ENCODE measurements around the gene EBPL. TPM values are rescaled to one million over a fixed set of nuclear protein-coding genes. Genes with fewer than 3 reads are reported as not detected.

EBPL gene
- total RNA-seq, 1 donor from 2014 or later, result 56.5 TPM

DNA sequence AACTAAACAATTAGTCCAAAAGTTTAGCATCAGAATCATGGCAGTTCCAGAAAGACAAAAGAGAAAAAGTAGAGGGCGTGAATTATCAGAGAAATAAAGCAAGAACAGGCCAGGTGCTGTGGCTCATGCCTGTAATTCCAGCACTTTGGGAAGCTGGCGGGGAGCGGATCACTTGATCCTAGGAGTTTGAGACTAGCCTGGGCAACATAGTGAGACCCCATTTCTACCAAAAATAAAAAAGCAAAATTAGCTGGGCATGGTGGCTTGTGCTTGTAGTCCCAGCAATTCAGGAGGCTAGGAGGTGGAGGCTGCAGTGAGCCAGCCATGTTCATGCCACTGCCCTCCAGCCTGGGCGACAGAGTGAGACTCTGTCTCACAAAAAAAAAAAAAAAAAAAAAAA, 44.6 kb downstream of the EBPL start:
- no peaks in the 10 kb centered on the region for H3K4me1 Mint-ChIP-seq (ENCODE audit: unreplicated experiment)
- no peak overlapping the region for H3K4me3 Mint-ChIP-seq
- no peaks in the 10 kb centered on the region for H3K27me3 Mint-ChIP-seq
- no peaks in the 10 kb centered on the region for H3K9me3 Mint-ChIP-seq
- TF ChIP-seq, protein P1, sequence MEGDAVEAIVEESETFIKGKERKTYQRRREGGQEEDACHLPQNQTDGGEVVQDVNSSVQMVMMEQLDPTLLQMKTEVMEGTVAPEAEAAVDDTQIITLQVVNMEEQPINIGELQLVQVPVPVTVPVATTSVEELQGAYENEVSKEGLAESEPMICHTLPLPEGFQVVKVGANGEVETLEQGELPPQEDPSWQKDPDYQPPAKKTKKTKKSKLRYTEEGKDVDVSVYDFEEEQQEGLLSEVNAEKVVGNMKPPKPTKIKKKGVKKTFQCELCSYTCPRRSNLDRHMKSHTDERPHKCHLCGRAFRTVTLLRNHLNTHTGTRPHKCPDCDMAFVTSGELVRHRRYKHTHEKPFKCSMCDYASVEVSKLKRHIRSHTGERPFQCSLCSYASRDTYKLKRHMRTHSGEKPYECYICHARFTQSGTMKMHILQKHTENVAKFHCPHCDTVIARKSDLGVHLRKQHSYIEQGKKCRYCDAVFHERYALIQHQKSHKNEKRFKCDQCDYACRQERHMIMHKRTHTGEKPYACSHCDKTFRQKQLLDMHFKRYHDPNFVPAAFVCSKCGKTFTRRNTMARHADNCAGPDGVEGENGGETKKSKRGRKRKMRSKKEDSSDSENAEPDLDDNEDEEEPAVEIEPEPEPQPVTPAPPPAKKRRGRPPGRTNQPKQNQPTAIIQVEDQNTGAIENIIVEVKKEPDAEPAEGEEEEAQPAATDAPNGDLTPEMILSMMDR (conservative IDR thresholded peaks at IDR 0.05), result no peak
- H3K36me3 Mint-ChIP-seq, result no peaks in the 10 kb centered on the region
- H3K27ac Mint-ChIP-seq, result no peak overlapping the region
- no peak for DNase-seq (ENCODE audit: extremely low spot score, unreplicated experiment)

DNA sequence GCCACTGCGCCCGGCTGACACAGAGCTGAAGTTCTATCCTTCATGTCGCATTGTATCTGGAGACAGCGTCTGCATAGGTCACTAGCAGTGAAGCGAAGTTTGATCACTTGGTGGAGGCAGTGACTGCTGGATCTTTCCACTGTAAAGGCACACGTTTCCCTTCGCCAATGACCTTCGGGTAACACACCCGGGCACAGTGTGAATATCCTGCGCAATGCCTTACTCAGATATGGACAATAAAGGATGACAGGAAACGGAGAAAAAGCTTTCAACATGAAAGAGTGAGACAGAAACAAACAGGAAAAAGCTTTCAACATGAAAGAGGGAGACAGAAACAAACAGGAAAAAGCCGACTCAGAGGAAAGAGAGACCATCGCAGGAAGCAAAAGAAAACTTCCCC, 45.8 kb downstream of the EBPL start:
- DNase-seq (ENCODE audit: extremely low spot score, unreplicated experiment), result no peak

DNA sequence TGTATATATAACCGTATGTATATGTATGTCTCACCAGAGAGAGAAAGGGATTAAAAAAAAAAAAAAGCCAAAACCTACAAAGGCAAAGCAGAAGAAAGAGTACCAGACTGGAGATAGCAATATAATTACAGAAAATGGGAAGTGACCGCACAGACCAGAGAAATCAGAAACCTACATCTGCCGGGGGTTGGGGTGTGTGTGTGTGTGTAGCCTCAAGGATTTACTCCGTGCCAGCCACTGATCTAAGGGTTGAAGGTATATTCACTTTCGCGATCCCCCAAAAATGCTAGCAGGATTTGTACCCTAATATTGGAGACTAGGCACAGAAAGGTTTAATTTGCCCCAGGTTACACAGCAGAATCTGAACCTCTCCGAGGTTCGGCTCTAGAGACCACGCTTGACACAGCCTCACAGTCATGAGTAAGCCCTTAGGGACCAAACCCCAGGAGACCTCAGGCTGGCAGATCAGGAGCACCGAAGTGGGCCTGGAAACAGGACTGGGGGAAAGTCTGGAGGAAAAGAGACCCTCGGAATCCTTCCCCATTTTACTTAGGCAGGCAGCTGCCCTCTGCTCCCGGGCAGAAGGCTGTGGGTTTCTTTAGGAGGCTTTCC, 48.1 kb downstream of the EBPL start:
- H3K27me3 Mint-ChIP-seq, result no peaks in the 10 kb centered on the region
- TF ChIP-seq, protein P1 (conservative IDR thresholded peaks at IDR 0.05), result no peak
- no peaks in the 10 kb centered on the region for H3K4me1 Mint-ChIP-seq (ENCODE audit: unreplicated experiment)
- H3K27ac Mint-ChIP-seq, result no peak overlapping the region
- H3K36me3 Mint-ChIP-seq, result no peaks in the 10 kb centered on the region
- no peak for DNase-seq (ENCODE audit: extremely low spot score, unreplicated experiment)
- H3K9me3 Mint-ChIP-seq, result no peaks in the 10 kb centered on the region
- no peak overlapping the region for H3K4me3 Mint-ChIP-seq

More for the DNA sequence above, 45.8 kb downstream of the EBPL start:
- Mint-ChIP-seq H3K27me3 (no peaks in the 10 kb centered on the region), H3K4me1 (ENCODE audit: unreplicated experiment) (no peaks in the 10 kb centered on the region), H3K27ac (no peak overlapping the region), H3K9me3 (no peaks in the 10 kb centered on the region), H3K36me3 (no peaks in the 10 kb centered on the region), H3K4me3 (no peak overlapping the region)
- TF ChIP-seq, protein P1 (conservative IDR thresholded peaks at IDR 0.05), result no peak

DNA sequence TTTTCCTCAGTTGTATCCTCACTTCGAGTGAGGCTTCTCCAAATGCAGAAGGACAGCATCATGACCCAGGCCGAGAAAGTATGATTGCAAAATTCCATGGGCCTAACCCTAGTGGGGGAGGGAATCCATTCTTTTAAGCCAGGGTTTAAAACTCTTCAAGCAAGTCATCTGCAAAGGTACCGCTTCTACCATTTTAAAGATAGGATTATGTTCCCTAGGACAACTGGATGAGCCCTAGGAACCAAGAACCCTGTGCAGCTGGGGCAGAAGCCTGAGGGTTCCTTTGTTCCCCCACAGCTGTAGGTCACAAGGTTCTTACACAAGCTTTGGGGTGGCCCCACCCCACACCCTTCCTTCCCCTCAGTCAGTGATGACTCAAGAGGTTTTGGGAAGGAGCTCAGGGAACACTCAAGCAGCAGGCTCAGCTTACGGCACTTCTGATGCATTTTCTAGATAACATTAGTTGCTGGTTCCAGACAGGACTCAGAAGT, 49.4 kb downstream of the EBPL start:
- Mint-ChIP-seq H3K4me1 (ENCODE audit: unreplicated experiment) (no peaks in the 10 kb centered on the region), H3K27ac (no peak overlapping the region), H3K4me3 (no peak overlapping the region), H3K9me3 (no peaks in the 10 kb centered on the region), H3K36me3 (no peaks in the 10 kb centered on the region), H3K27me3 (no peaks in the 10 kb centered on the region)
- DNase-seq (ENCODE audit: extremely low spot score, unreplicated experiment), result no peak
- TF ChIP-seq, protein P1 (conservative IDR thresholded peaks at IDR 0.05), result no peak

DNA sequence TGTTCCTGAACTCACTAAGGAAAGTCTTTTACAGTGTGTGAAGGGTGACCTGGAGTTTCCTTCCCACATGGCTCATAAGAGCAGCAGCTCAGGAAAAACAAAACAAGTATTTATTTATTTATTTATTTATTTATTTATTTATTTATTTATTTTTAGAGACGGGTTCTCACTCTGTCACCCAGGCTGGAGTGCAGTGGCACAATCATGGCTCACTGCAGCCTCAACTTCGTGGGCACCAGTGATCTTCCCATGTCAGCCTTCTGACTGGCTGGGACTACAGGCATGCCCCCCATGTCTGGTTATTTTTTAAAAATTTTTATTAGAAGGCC, 52.6 kb downstream of the EBPL start:
- Mint-ChIP-seq H3K9me3 (no peaks in the 10 kb centered on the region), H3K4me3 (no peak overlapping the region), H3K27me3 (no peaks in the 10 kb centered on the region), H3K4me1 (ENCODE audit: unreplicated experiment) (no peaks in the 10 kb centered on the region), H3K36me3 (no peaks in the 10 kb centered on the region), H3K27ac (no peak overlapping the region)
- no peak for DNase-seq (ENCODE audit: extremely low spot score, unreplicated experiment)
- TF ChIP-seq, protein P1 (conservative IDR thresholded peaks at IDR 0.05), result no peak

All from type B pancreatic cell (in vitro differentiated cells).